ENCODE results near the gene TIMELESS. TPM values are rescaled to one million over a fixed set of nuclear protein-coding genes. Genes with fewer than 3 reads are reported as not detected.

TIMELESS gene
- total RNA-seq, 1 donor from 2014 or later = 3.4 TPM

DNA sequence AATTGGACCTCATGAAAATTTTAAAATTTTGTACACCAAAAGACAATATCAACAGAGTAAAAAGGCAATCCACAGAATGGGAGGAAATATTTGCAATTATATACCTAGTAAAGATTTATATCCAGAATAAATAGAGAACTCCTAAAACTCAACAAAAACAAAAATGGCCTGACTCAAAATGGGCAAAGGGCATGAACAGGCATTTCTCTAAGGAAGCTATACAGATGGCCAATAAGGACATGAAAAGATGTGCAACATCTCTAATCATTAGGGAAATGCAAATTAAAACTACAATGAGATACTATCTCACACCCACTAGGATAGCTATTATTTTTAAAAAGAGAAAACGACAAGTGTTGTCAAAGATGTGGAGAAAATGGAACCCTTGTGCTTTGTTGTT, 75.7 kb downstream of the TIMELESS start:
- Histone ChIP-seq H3K4me3 (ENCODE audit: low read depth, low read length) (no peak overlapping the region), H3K27me3 (ENCODE audit: control insufficient read depth, insufficient read depth, low read length) (no peaks in the 10 kb centered on the region), H3K36me3 (ENCODE audit: control insufficient read depth, insufficient read depth, low read length) (no peaks in the 10 kb centered on the region)
- DNase-seq (ENCODE audit: low read depth) = no peak
- TF ChIP-seq, protein P1, sequence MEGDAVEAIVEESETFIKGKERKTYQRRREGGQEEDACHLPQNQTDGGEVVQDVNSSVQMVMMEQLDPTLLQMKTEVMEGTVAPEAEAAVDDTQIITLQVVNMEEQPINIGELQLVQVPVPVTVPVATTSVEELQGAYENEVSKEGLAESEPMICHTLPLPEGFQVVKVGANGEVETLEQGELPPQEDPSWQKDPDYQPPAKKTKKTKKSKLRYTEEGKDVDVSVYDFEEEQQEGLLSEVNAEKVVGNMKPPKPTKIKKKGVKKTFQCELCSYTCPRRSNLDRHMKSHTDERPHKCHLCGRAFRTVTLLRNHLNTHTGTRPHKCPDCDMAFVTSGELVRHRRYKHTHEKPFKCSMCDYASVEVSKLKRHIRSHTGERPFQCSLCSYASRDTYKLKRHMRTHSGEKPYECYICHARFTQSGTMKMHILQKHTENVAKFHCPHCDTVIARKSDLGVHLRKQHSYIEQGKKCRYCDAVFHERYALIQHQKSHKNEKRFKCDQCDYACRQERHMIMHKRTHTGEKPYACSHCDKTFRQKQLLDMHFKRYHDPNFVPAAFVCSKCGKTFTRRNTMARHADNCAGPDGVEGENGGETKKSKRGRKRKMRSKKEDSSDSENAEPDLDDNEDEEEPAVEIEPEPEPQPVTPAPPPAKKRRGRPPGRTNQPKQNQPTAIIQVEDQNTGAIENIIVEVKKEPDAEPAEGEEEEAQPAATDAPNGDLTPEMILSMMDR (IDR thresholded peaks at IDR 0.05; ENCODE audit: insufficient read depth, low read length, severe bottlenecking) = no peak
- no peak for FAIRE-seq

DNA sequence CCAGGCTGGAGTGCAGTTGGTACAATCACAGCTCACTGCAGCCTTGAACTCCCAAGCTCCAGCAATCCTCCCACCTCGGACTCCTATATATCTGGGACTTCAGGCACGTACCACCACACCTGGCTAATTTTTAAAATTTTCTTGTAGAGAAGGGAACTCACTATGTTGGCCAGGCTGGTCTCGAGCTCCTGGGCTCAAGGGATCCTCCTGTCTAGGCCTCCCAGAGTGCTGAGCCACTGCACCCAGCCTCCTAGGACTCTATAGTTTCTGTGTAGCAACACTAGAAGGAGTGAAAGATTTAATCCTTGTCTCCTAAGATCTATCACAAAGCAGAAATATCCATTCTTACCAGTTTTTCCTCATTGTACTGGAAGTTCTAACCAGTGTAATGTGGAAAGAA, 82.3 kb downstream of the TIMELESS start:
- Histone ChIP-seq H3K4me3 (ENCODE audit: low read depth, low read length) (no peak overlapping the region), H3K27me3 (ENCODE audit: control insufficient read depth, insufficient read depth, low read length) (no peaks in the 10 kb centered on the region), H3K36me3 (ENCODE audit: control insufficient read depth, insufficient read depth, low read length) (no peaks in the 10 kb centered on the region)
- TF ChIP-seq, protein P1 (IDR thresholded peaks at IDR 0.05; ENCODE audit: insufficient read depth, low read length, severe bottlenecking) = no peak
- DNase-seq (ENCODE audit: low read depth) (no peak), FAIRE-seq (no peak)

Other genes starting within 250 kb of the TIMELESS start
- gene RNF41, start 227.5 kb downstream of the TIMELESS start, total RNA-seq = 102 and 158 TPM in 2 replicates
- gene NABP2, start 225.1 kb downstream of the TIMELESS start, total RNA-seq = 25.3 and 40.5 TPM in 2 replicates
- gene SLC39A5, start 219.4 kb downstream of the TIMELESS start, total RNA-seq = 0.13 and 0.26 TPM in 2 replicates
- gene ANKRD52, start 191.0 kb downstream of the TIMELESS start, total RNA-seq = 6.8 and 11.3 TPM in 2 replicates
- 2.7 and 5.3 TPM in 2 replicates for gene COQ10A, start 182.5 kb downstream of the TIMELESS start, total RNA-seq
- gene CS, start 149.1 kb downstream of the TIMELESS start, total RNA-seq = 64.8 and 89.4 TPM in 2 replicates
- 59.9 and 91.1 TPM in 2 replicates for gene CNPY2, start 133.4 kb downstream of the TIMELESS start, total RNA-seq
- gene PAN2, start 115.4 kb downstream of the TIMELESS start, total RNA-seq = 20.5 and 30.7 TPM in 2 replicates
- gene IL23A, start 110.5 kb downstream of the TIMELESS start, total RNA-seq = 0.13 TPM in 1 of 2 replicates, not detected in the other
- gene STAT2, start 89.3 kb downstream of the TIMELESS start, total RNA-seq = 47.5 and 47.9 TPM in 2 replicates
- not detected in 2 replicates for gene APOF, start 86.6 kb downstream of the TIMELESS start, total RNA-seq
- gene MIP, start 5.2 kb upstream of the TIMELESS start, total RNA-seq = 0.26 TPM in 1 of 2 replicates, not detected in the other
- 1.1 and 1.3 TPM in 2 replicates for gene SPRYD4, start 19.2 kb upstream of the TIMELESS start, total RNA-seq
- gene GLS2, start 38.7 kb upstream of the TIMELESS start, total RNA-seq = 5.2 and 6.1 TPM in 2 replicates
- 9.2 and 11.0 TPM in 2 replicates for gene RBMS2, start 72.4 kb upstream of the TIMELESS start, total RNA-seq
- 10.8 and 19.1 TPM in 2 replicates for gene BAZ2A, start 180.9 kb upstream of the TIMELESS start, total RNA-seq
- 519 and 608 TPM in 2 replicates for gene ATP5F1B, start 196.6 kb upstream of the TIMELESS start, total RNA-seq
- gene PTGES3, start 238.9 kb upstream of the TIMELESS start, total RNA-seq = 58.4 and 64.3 TPM in 2 replicates

Data from bronchial epithelial cell (primary cell).